TTC549 (cell line): ENCODE results near the gene MCHR1.

Source experiments
- FAIRE-seq: peaks from 2 replicates; lab custom pipeline; 2012; peaks lifted over from hg19 to GRCh38; lab: Jason Lieb, UNC

The MCHR1 gene

GRCh38 chr22:40727070-40727963 lies 48.0 kb downstream of the MCHR1 start:
- FAIRE-seq: no peak

- no peak for FAIRE-seq
Observed at GRCh38 chr22:40727964-40728615, 48.8 kb downstream of the MCHR1 start.

GRCh38 chr22:40728731-40729189 lies 49.5 kb downstream of the MCHR1 start:
- no peak for FAIRE-seq

GRCh38 chr22:40729284-40729683 lies 50.0 kb downstream of the MCHR1 start:
- FAIRE-seq: no peak
